GM18909 (cell line): Measurements from ENCODE around the gene NSMF.
"Not testable (repeated sequence)": the region's sequence is repeated elsewhere in the genome, so short reads cannot be mapped to it uniquely, and the experiment has no call there.

Experiments
- ATAC-seq: cut with Tn5 transposase; IDR thresholded peaks from one replicate; pipeline ENCODE4 v1.9.1; 2021; ENCODE audit warnings: mild to moderate bottlenecking; ENCODE audit not compliant: unreplicated experiment, poor library complexity

NSMF gene

GRCh38 chr9:137459601-137460362, 648 bp upstream of the NSMF start:
- no peak for ATAC-seq

GRCh38 chr9:137458194-137459151, 661 bp downstream of the NSMF start:
- no peak for ATAC-seq

GRCh38 chr9:137457406-137458193, 1.5 kb downstream of the NSMF start:
- ATAC-seq = no peak

GRCh38 chr9:137456864-137457405, 2.2 kb downstream of the NSMF start:
- ATAC-seq = no peak

GRCh38 chr9:137456061-137456863, 2.9 kb downstream of the NSMF start:
- no peak for ATAC-seq

GRCh38 chr9:137455359-137455991, 3.7 kb downstream of the NSMF start:
- ATAC-seq = no peak

GRCh38 chr9:137454597-137455358, 4.4 kb downstream of the NSMF start:
- ATAC-seq = no peak

- no peak for ATAC-seq
These were observed 5.0 kb downstream of the NSMF start for GRCh38 chr9:137454145-137454596.

GRCh38 chr9:137453643-137454081, 5.5 kb downstream of the NSMF start:
- ATAC-seq = no peak

- ATAC-seq = no peak
These were observed 6.1 kb downstream of the NSMF start for GRCh38 chr9:137452761-137453642.

- no peak for ATAC-seq
These were observed 7.0 kb downstream of the NSMF start for GRCh38 chr9:137452006-137452760.

- not testable (repeated sequence) for ATAC-seq
These were observed 7.7 kb downstream of the NSMF start for GRCh38 chr9:137451264-137452005.

- ATAC-seq = not testable (repeated sequence)
These were observed 8.5 kb downstream of the NSMF start for GRCh38 chr9:137450539-137451222.

- no peak for ATAC-seq
These were observed 9.1 kb downstream of the NSMF start for GRCh38 chr9:137449931-137450538.
